Sigmoid colon (tissue), 4 donors: ENCODE measurements around the gene CNST.

Source experiments
- EP300 ChIP-seq, 4 donors: sonication (generic); formaldehyde crosslinking; IDR thresholded peaks; one replicate each; pipeline ENCODE4 v1.6.1; 2017; ENCODE audit warnings: antibody characterized with exemption in 4 of 4
- POLR2AphosphoS5 ChIP-seq, 4 donors: sonication (generic); formaldehyde crosslinking; IDR thresholded peaks; one replicate each; pipeline ENCODE4 v1.6.1; 2017; ENCODE audit warnings: antibody characterized with exemption in 4 of 4
- TF ChIP-seq, protein P1 (sequence below), 4 experiments: fragments of 450-650 bp in 3 of 4; fragments of 200-600 bp in 1 of 4; IDR thresholded peaks; one replicate each; pipeline ENCODE4 v1.5.1; 2016 to 2019; ENCODE audit warnings: antibody characterized with exemption in 4 of 4, mild to moderate bottlenecking in 3 of 4, moderate library complexity in 2 of 4

- TF ChIP-seq, protein P1, sequence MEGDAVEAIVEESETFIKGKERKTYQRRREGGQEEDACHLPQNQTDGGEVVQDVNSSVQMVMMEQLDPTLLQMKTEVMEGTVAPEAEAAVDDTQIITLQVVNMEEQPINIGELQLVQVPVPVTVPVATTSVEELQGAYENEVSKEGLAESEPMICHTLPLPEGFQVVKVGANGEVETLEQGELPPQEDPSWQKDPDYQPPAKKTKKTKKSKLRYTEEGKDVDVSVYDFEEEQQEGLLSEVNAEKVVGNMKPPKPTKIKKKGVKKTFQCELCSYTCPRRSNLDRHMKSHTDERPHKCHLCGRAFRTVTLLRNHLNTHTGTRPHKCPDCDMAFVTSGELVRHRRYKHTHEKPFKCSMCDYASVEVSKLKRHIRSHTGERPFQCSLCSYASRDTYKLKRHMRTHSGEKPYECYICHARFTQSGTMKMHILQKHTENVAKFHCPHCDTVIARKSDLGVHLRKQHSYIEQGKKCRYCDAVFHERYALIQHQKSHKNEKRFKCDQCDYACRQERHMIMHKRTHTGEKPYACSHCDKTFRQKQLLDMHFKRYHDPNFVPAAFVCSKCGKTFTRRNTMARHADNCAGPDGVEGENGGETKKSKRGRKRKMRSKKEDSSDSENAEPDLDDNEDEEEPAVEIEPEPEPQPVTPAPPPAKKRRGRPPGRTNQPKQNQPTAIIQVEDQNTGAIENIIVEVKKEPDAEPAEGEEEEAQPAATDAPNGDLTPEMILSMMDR (IDR thresholded peaks at IDR 0.05), result no peak
- TF ChIP-seq POLR2AphosphoS5 (IDR thresholded peaks at IDR 0.05) (peak; percentile 17 to 67 (median 38)), EP300 (IDR thresholded peaks at IDR 0.05) (peak in 2 of 4 donors; percentile 31 to 83)
These were observed 51.5 kb downstream of the CNST start for GRCh38 chr1:246617768-246618167.
